HepG2 (cell line): ENCODE measurements around the gene EHD4. TPM values are rescaled to one million over a fixed set of nuclear protein-coding genes. Genes with fewer than 3 reads are reported as not detected.

Experiments
- ATAC-seq: fragments of 200-7000 bp; cut with Tn5 transposase; 3 replicates; pipeline ENCODE4 v1.9.1; 2020; ENCODE audit warnings: mild to moderate bottlenecking, moderate library complexity
- BruUV-seq: library from RNA; stranded (reverse); fragments of 400-500 nt; replicated peaks from 2 replicates; lab custom pipeline; 2021; lab: Mats Ljungman, UMichigan
- CTCF ChIA-PET: fragments of 300-600 bp; formaldehyde crosslinking; extraction: SDS; loops from one replicate; lab custom pipeline; 2021; ENCODE audit warnings: low total read pairs, inconsistent platforms, low intra/inter-chr PET ratio; lab: Yijun Ruan, JAX
- POLR2A ChIA-PET: fragments of 350-600 bp; sonication (Branson Sonifier 250); formaldehyde crosslinking; loops from one replicate; lab custom pipeline; 2020; ENCODE audit warnings: antibody characterized with exemption, inconsistent platforms; lab: Yijun Ruan, JAX
- DNase-seq: peaks from one replicate; pipeline ENCODE4 v3.0.0-alpha.2; 2015; ENCODE audit warnings: low spot score
- FAIRE-seq: peaks from 3 replicates; lab custom pipeline; 2011; peaks lifted over from hg19 to GRCh38; lab: Jason Lieb, UNC
- H2AFZ ChIP-seq: one replicate; pipeline ENCODE4 v1.6.1; 2011; ENCODE audit warnings: low read length, inconsistent platforms
- H3K27ac ChIP-seq: fragments of 300-600 bp; 3 replicates; pipeline ENCODE4 v1.8.0; 2011; ENCODE audit warnings: mixed run types, mild to moderate bottlenecking, mixed read lengths, low read length, inconsistent platforms; ENCODE audit not compliant: insufficient read depth; ENCODE audit errors: extremely low read length
- H3K27me3 ChIP-seq, 2 experiments: fragments of 200-600 bp in 1 of 2; 2 replicates in 1 of 2; 3 replicates in 1 of 2; pipeline versions ENCODE4 v1.6.0 to v1.8.0; 2011; ENCODE audit warnings: low read length in 2 of 2, mild to moderate bottlenecking in 2 of 2, moderate library complexity in 2 of 2, inconsistent platforms in 1 of 2; ENCODE audit not compliant: insufficient read depth in 2 of 2, control insufficient read depth in 1 of 2
- H3K36me3 ChIP-seq, 2 experiments: fragments of 200-600 bp in 1 of 2; replicated peaks in 1 of 2; 2 replicates in 1 of 2; 3 replicates in 1 of 2; pipeline versions ENCODE4 v1.5.1 to v1.8.0; 2011; ENCODE audit warnings: low read length in 2 of 2, inconsistent platforms in 1 of 2; ENCODE audit not compliant: insufficient read depth in 2 of 2, control insufficient read depth in 1 of 2
- H3K4me1 ChIP-seq: 2 replicates; pipeline ENCODE4 v1.5.1; 2012; ENCODE audit warnings: low read length, inconsistent platforms; ENCODE audit not compliant: insufficient read depth
- H3K4me2 ChIP-seq: 2 replicates; pipeline ENCODE4 v1.6.0; 2011; ENCODE audit warnings: low read depth, low read length, inconsistent platforms
- H3K4me3 ChIP-seq, 3 experiments: fragments of 200-600 bp in 1 of 3; sonication (generic), shearing (Covaris generic) in 1 of 3; replicated peaks in 1 of 3; 2 replicates each; pipeline ENCODE4 v1.5.1; 2011 to 2016; ENCODE audit warnings: low read length in 3 of 3, inconsistent platforms in 2 of 3, low read depth in 2 of 3, mild to moderate bottlenecking in 2 of 3, control low read depth in 1 of 3, mixed read lengths in 1 of 3; ENCODE audit not compliant: insufficient read depth in 1 of 3
- H3K79me2 ChIP-seq: one replicate; pipeline ENCODE4 v1.6.1; 2011; ENCODE audit warnings: low read length, inconsistent platforms; ENCODE audit not compliant: insufficient read depth
- H3K9ac ChIP-seq: 2 replicates; pipeline ENCODE4 v1.6.0; 2011; ENCODE audit warnings: mild to moderate bottlenecking, low read depth, low read length, inconsistent platforms; ENCODE audit not compliant: insufficient read depth
- H3K9me3 ChIP-seq: 2 replicates; pipeline ENCODE4 v1.5.1; 2012; ENCODE audit warnings: mild to moderate bottlenecking, low read length
- H4K20me1 ChIP-seq: 2 replicates; pipeline ENCODE4 v1.6.0; 2011; ENCODE audit warnings: inconsistent platforms, mild to moderate bottlenecking, low read length, moderate library complexity; ENCODE audit not compliant: insufficient read depth
- CBX5 ChIP-seq: sonication (generic); formaldehyde crosslinking; IDR thresholded peaks from 2 replicates; pipeline ENCODE4 v1.4.0; 2020; ENCODE audit warnings: missing genetic modification reagents, borderline replicate concordance
- FOSL1 ChIP-seq: sonication (generic); formaldehyde crosslinking; IDR thresholded peaks from 2 replicates; pipeline ENCODE4 v1.9.0; 2021; ENCODE audit warnings: missing genetic modification reagents, borderline replicate concordance
- HNRNPL ChIP-seq: fragments of 200-400 bp; formaldehyde crosslinking; IDR thresholded peaks from 2 replicates; pipeline ENCODE4 v1.6.1; 2017; ENCODE audit warnings: mild to moderate bottlenecking, low read depth, low read length
- HOXD1 ChIP-seq: sonication (generic); formaldehyde crosslinking; IDR thresholded peaks from 2 replicates; pipeline ENCODE4 v1.5.0; 2020; ENCODE audit warnings: missing genetic modification reagents
- MAFK ChIP-seq, 2 experiments: IDR thresholded peaks in 1 of 2; conservative IDR thresholded peaks in 1 of 2; 2 replicates each; pipeline ENCODE4 v1.6.1; 2011; ENCODE audit warnings: improper control_type of control experiment in 2 of 2, low read length in 2 of 2
- POLR2AphosphoS5 ChIP-seq: IDR thresholded peaks from 2 replicates; pipeline ENCODE4 v1.6.1; 2012; ENCODE audit warnings: low read depth, low read length
- RFX5 ChIP-seq: IDR thresholded peaks from 2 replicates; pipeline ENCODE4 v1.6.1; 2011; ENCODE audit warnings: low read depth, low read length, improper control_type of control experiment
- ZBTB42 ChIP-seq: sonication (generic); formaldehyde crosslinking; IDR thresholded peaks from 2 replicates; pipeline ENCODE4 v1.5.0; 2020; ENCODE audit warnings: mild to moderate bottlenecking, missing genetic modification reagents
- ZFYVE20 ChIP-seq: sonication (generic); formaldehyde crosslinking; IDR thresholded peaks from 2 replicates; pipeline ENCODE4 v1.8.0; 2023; ENCODE audit warnings: low read depth, mild to moderate bottlenecking, moderate library complexity, missing genetic modification reagents, borderline replicate concordance
- ZNF138 ChIP-seq: sonication (generic); formaldehyde crosslinking; IDR thresholded peaks from 2 replicates; pipeline ENCODE4 v1.5.0; 2020; ENCODE audit warnings: mild to moderate bottlenecking, low read depth, missing genetic modification reagents
- ZNF292 ChIP-seq: sonication (generic); formaldehyde crosslinking; IDR thresholded peaks from 2 replicates; pipeline ENCODE4 v1.8.1; 2022; ENCODE audit warnings: mild to moderate bottlenecking, low read depth, missing genetic modification reagents, borderline replicate concordance
- WGBS: methylation state at CpG from one replicate; pipeline ENCODE4 v1.1.6; 2017; ENCODE audit warnings: low lambda C conversion rate; 5-methylcytosine and 5-hydroxymethylcytosine counted together
- in situ Hi-C: cut with HindIII; loops from 2 replicates; pipeline ENCODE4 v1.10.0; 2017; ENCODE audit warnings: low pct_unique_long_range_greater_than_20kb; ENCODE audit not compliant: extremely low pct_ligation_motif_present
- intact Hi-C: fragments of 100-400 bp; cut with micrococcal nuclease; formaldehyde crosslinking; loops from one replicate; pipeline ENCODE4 v1.10.0; 2022; ENCODE audit not compliant: unreplicated experiment
- polyA plus RNA-seq, 8 experiments: library from polyadenylated mRNA; depleted of rRNA in 3 of 8; stranded (reverse) in 7 of 8; unstranded in 1 of 8; fragments of >200 nt; fragmentation: Illumina TruSeq in 4 of 8; extraction: Trizol in 4 of 8; gene quantifications; 2 replicates each; pipeline versions ENCODE4 v1.2.1 to v1.2.3, GENCODE V29; 2011 to 2016; ENCODE audit warnings: low read depth in 4 of 8, missing spikeins in 1 of 8, mixed read lengths in 1 of 8; ENCODE audit not compliant: insufficient read depth in 1 of 8
- total RNA-seq, 5 experiments: library from RNA; depleted of rRNA; stranded (reverse); fragments of >200 nt; fragmentation: Illumina TruSeq; extraction: Trizol; gene quantifications; 2 replicates each; pipeline ENCODE4 v1.2.3, GENCODE V29; 2016; ENCODE audit warnings: low read depth in 1 of 5
- TF ChIP-seq, protein P1 (sequence below): sonication (generic); formaldehyde crosslinking; IDR thresholded peaks from 2 replicates; pipeline ENCODE4 v1.4.0; 2020; ENCODE audit warnings: missing genetic modification reagents
- TF ChIP-seq, protein P2 (sequence below): sonication (generic); formaldehyde crosslinking; conservative IDR thresholded peaks from 2 replicates; pipeline ENCODE4 v1.8.1; 2023; ENCODE audit warnings: missing genetic modification reagents

EHD4 gene
- total and polyA plus RNA-seq, 2 of the 13 experiments (the other 11 are each of a cell fraction or from before 2014, with no cell fraction given), result 3.1 to 4.8 TPM

DNA sequence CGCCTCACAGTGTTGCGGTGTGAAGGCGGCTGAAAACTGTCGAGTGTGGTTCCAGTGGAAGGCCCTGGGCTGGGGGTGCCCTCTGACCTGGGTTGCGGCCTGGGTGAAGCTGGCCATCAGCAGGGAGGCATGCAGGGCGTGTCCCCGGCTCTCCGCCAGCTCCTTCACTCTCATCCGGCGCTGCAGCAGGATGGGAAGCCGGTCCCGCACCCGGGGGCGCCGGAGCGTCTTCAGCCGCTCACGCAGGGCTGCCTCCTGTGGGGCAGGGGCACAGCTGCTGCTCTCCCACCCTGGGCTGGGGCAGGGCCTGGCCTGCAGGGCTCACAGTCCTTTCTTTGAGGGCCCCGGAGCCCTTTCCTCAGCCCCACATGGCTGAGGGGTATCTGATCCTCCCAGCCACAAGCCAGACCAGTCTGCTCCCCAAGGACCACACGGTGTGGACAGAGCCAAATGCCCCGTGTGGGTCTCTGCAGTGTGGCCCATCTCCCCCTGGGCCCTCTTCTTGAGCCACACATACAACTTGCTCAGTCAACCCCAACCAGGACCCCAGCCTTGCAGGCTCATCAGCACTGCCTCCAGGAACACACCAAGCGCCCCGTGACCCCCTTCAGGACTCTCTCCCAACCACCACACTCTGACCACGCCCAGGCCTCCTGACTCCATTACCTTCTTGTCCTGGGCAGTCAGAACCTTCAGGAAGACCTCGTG is 105.3 kb downstream of the EHD4 start:
- H3K4me3 ChIP-seq, result peak overlapping the region in 1 of 3 experiments; percentile 57; a peak in 1 of 6 replicates
- ATAC-seq (no peak), DNase-seq (no peak)
- H4K20me1 ChIP-seq, result no peaks in the 10 kb centered on the region
- no peaks in the 10 kb centered on the region for H3K79me2 ChIP-seq
- in situ Hi-C loops, result no loop called here
- TF ChIP-seq, protein P1, sequence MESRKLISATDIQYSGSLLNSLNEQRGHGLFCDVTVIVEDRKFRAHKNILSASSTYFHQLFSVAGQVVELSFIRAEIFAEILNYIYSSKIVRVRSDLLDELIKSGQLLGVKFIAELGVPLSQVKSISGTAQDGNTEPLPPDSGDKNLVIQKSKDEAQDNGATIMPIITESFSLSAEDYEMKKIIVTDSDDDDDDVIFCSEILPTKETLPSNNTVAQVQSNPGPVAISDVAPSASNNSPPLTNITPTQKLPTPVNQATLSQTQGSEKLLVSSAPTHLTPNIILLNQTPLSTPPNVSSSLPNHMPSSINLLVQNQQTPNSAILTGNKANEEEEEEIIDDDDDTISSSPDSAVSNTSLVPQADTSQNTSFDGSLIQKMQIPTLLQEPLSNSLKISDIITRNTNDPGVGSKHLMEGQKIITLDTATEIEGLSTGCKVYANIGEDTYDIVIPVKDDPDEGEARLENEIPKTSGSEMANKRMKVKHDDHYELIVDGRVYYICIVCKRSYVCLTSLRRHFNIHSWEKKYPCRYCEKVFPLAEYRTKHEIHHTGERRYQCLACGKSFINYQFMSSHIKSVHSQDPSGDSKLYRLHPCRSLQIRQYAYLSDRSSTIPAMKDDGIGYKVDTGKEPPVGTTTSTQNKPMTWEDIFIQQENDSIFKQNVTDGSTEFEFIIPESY (CRISPR knock-in tag), result peak; percentile 53
- no peak for TF ChIP-seq HOXD1
- TF ChIP-seq, protein P2, sequence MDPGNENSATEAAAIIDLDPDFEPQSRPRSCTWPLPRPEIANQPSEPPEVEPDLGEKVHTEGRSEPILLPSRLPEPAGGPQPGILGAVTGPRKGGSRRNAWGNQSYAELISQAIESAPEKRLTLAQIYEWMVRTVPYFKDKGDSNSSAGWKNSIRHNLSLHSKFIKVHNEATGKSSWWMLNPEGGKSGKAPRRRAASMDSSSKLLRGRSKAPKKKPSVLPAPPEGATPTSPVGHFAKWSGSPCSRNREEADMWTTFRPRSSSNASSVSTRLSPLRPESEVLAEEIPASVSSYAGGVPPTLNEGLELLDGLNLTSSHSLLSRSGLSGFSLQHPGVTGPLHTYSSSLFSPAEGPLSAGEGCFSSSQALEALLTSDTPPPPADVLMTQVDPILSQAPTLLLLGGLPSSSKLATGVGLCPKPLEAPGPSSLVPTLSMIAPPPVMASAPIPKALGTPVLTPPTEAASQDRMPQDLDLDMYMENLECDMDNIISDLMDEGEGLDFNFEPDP (CRISPR knock-in tag), result 0 out of 2 replicates have a peak, but pooled peaks have one; percentile 58
- TF ChIP-seq HNRNPL, result 0 out of 2 replicates have a peak, but pooled peaks have one; percentile 37
- no peak for TF ChIP-seq CBX5
- no peak for TF ChIP-seq RFX5
- no peak for TF ChIP-seq MAFK (conservative IDR thresholded peaks at IDR 0.05 in 1 of 2, IDR thresholded peaks at IDR 0.05 in 1 of 2; ENCODE audit: low read length in 2 of 2)
- no peak for TF ChIP-seq ZNF292
- TF ChIP-seq ZNF138 (CRISPR knock-in tag), result no peak
- no peak for TF ChIP-seq POLR2AphosphoS5
- no peak for TF ChIP-seq FOSL1
- no peak for TF ChIP-seq ZBTB42 (CRISPR knock-in tag)
- TF ChIP-seq ZFYVE20, result no peak
- TF ChIP-seq, all 625 proteins: peak for 3
- Histone ChIP-seq H3K4me1 (peaks cover 40% of the 10 kb centered on the region), H3K9me3 (no peaks in the 10 kb centered on the region), H3K27me3 (peaks cover 7 to 69% of the 10 kb centered on the region in 2 experiments; a peak in 4 of 5 replicates), H3K4me2 (peak overlapping the region; percentile 76), H3K27ac (no peak overlapping the region), H2AFZ (no peak overlapping the region), H3K9ac (no peak overlapping the region), H3K36me3 (no peaks in the 10 kb centered on the region)
- WGBS, result 52% methylated on average over 11 of the region's 25 CpGs
- POLR2A ChIA-PET, result no interaction called here
- no peak for FAIRE-seq
- CTCF ChIA-PET, result no interaction called here
- BruUV-seq, result no TSS peak
- intact Hi-C loops, result no loop called here
